Measurements from ENCODE around the gene TMEM97.
"Not testable (repeated sequence)": the region's sequence is repeated elsewhere in the genome, so short reads cannot be mapped to it uniquely, and the experiment has no call there.

TMEM97 gene

DNA sequence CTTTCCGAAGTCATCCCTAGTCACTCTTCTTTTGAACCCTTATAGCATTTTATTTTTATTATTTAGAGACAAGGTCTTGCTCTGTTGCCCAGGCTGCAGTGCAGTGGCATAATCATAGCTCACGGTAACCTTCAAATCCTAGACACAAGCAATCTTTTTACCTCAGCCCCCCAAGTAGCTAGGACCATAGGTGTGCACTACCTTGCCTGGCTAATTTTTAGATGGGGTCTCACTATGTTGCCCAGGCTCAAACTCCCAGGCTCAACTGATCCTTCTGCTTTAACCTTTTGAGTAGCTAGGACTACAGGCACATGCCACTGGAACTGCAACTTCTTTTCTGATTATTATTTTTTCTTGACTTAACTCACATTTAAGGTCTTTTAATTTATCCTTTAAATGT lies 33.0 kb upstream of the TMEM97 start:
- Histone ChIP-seq H3K27me3 (ENCODE audit: control insufficient read depth, insufficient read depth, low read length) (no peaks in the 10 kb centered on the region), H3K27ac (ENCODE audit: low read depth, low read length) (no peak overlapping the region), H3K9ac (ENCODE audit: low read depth, low read length) (no peak overlapping the region), H3K4me3 (ENCODE audit: low read depth, low read length) (no peak overlapping the region), H3K4me1 (ENCODE audit: control insufficient read depth, insufficient read depth, low read length) (peaks cover 7% of the 10 kb centered on the region; the same call in 1 of the 2 replicates), H3K9me3 (ENCODE audit: control insufficient read depth, insufficient read depth, low read length) (no peaks in the 10 kb centered on the region), H3K36me3 (ENCODE audit: control insufficient read depth, insufficient read depth, low read length) (no peaks in the 10 kb centered on the region)

GRCh38 chr17:28290703-28291102 lies 28.3 kb upstream of the TMEM97 start:
- Histone ChIP-seq H3K4me3 (ENCODE audit: low read depth, low read length) (no peak overlapping the region), H3K9ac (ENCODE audit: low read depth, low read length) (no peak overlapping the region), H3K9me3 (ENCODE audit: control insufficient read depth, insufficient read depth, low read length) (no peaks in the 10 kb centered on the region), H3K27ac (ENCODE audit: low read depth, low read length) (no peak overlapping the region), H3K27me3 (ENCODE audit: control insufficient read depth, insufficient read depth, low read length) (no peaks in the 10 kb centered on the region), H3K36me3 (ENCODE audit: control insufficient read depth, insufficient read depth, low read length) (no peaks in the 10 kb centered on the region), H3K4me1 (ENCODE audit: control insufficient read depth, insufficient read depth, low read length) (no peaks in the 10 kb centered on the region)

DNA sequence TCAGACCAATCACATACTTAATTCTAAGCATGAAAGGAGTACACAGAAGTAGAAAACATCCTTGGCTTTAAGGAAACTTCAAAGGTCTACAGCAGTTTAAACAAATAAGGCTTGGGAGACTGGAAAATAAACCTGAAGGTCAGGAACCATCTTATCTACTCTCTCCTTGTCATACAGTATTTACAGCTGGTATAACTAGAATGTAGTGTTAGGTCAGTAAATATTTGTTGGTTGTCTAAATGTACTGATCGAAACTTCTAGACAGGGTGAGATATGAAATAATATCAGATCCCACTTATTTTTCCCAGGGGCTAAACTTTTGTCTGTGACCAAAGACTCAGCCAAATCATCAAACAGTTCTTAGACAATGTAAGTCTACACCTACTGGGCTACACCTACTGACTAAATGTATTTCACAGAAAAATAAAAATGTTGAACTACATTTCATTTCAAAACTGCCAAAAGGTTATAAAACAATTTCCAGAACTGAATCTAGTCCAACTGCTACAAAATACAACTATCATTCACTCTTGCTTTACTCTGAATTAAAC lies 27.1 kb upstream of the TMEM97 start:
- Histone ChIP-seq H3K4me3 (ENCODE audit: low read depth, low read length) (no peak overlapping the region), H3K27ac (ENCODE audit: low read depth, low read length) (no peak overlapping the region), H3K9me3 (ENCODE audit: control insufficient read depth, insufficient read depth, low read length) (no peaks in the 10 kb centered on the region), H3K27me3 (ENCODE audit: control insufficient read depth, insufficient read depth, low read length) (no peaks in the 10 kb centered on the region), H3K9ac (ENCODE audit: low read depth, low read length) (no peak overlapping the region), H3K36me3 (ENCODE audit: control insufficient read depth, insufficient read depth, low read length) (no peaks in the 10 kb centered on the region), H3K4me1 (ENCODE audit: control insufficient read depth, insufficient read depth, low read length) (no peaks in the 10 kb centered on the region)

- H3K9ac ChIP-seq (ENCODE audit: low read depth, low read length); H3K9me3 ChIP-seq (ENCODE audit: control insufficient read depth, insufficient read depth, low read length); H3K4me3 ChIP-seq (ENCODE audit: low read depth, low read length); H3K4me1 ChIP-seq (ENCODE audit: control insufficient read depth, insufficient read depth, low read length); H3K27ac ChIP-seq (ENCODE audit: low read depth, low read length); H3K27me3 ChIP-seq (ENCODE audit: control insufficient read depth, insufficient read depth, low read length); H3K36me3 ChIP-seq (ENCODE audit: control insufficient read depth, insufficient read depth, low read length): not testable (repeated sequence)
Measured at GRCh38 chr17:28292878-28293277, 26.1 kb upstream of the TMEM97 start.

- Histone ChIP-seq H3K27ac (ENCODE audit: low read depth, low read length) (no peak overlapping the region), H3K4me3 (ENCODE audit: low read depth, low read length) (no peak overlapping the region), H3K4me1 (ENCODE audit: control insufficient read depth, insufficient read depth, low read length) (no peaks in the 10 kb centered on the region), H3K9ac (ENCODE audit: low read depth, low read length) (no peak overlapping the region), H3K9me3 (ENCODE audit: control insufficient read depth, insufficient read depth, low read length) (no peaks in the 10 kb centered on the region), H3K36me3 (ENCODE audit: control insufficient read depth, insufficient read depth, low read length) (no peaks in the 10 kb centered on the region), H3K27me3 (ENCODE audit: control insufficient read depth, insufficient read depth, low read length) (no peaks in the 10 kb centered on the region)
Measured at GRCh38 chr17:28293994-28294393, 25.0 kb upstream of the TMEM97 start.

DNA sequence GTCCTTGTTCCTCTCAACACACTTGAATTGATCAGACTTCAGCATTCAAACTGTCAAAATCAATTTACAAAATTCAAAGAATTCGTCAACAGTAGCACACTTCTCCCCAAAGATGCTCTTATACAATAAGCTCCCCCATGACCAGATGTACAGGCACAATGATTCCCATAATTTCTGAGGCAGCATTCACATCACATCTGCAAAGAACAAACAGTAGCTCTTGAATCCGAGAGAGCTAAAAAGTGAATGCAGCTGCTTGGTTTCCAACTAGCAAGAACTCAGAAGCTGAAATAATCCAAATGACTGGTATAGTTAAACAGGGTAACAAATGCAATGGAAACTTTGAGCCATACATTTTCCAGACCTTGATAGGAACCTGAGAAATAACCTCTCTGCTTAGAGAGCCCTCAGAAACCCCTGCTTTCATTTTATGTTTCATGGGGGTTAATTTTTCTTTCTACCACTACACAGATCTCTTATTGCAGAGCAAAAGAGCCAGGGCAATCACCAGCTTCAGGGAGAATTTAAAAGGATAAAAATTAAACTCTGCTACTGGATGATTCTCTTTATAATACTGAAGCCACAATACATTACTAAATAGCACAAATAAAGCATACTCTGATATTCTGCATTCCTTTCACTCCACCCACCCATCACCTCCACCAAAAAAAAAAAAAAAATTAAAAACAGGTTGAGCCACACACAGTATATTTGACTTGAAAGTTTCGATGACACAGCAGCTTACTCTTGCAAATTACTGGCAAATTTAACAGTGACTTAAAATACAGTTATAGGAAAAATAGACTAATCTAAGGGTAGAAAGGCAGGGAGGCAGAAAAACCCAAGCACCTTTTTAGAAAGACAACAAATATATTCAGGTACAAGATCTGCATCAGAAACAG lies 23.1 kb upstream of the TMEM97 start:
- Histone ChIP-seq H3K36me3 (ENCODE audit: control insufficient read depth, insufficient read depth, low read length) (no peaks in the 10 kb centered on the region), H3K4me3 (ENCODE audit: low read depth, low read length) (no peak overlapping the region), H3K4me1 (ENCODE audit: control insufficient read depth, insufficient read depth, low read length) (no peaks in the 10 kb centered on the region), H3K27ac (ENCODE audit: low read depth, low read length) (no peak overlapping the region), H3K9me3 (ENCODE audit: control insufficient read depth, insufficient read depth, low read length) (no peaks in the 10 kb centered on the region), H3K9ac (ENCODE audit: low read depth, low read length) (no peak overlapping the region), H3K27me3 (ENCODE audit: control insufficient read depth, insufficient read depth, low read length) (no peaks in the 10 kb centered on the region)

GRCh38 chr17:28298449-28298848 lies 20.6 kb upstream of the TMEM97 start:
- H3K27ac ChIP-seq (ENCODE audit: low read depth, low read length) = no peak overlapping the region
- H3K9ac ChIP-seq (ENCODE audit: low read depth, low read length) = no peak overlapping the region
- H3K9me3 ChIP-seq (ENCODE audit: control insufficient read depth, insufficient read depth, low read length) = no peaks in the 10 kb centered on the region
- H3K4me3 ChIP-seq (ENCODE audit: low read depth, low read length) = no peak overlapping the region
- H3K27me3 ChIP-seq (ENCODE audit: control insufficient read depth, insufficient read depth, low read length) = no peaks in the 10 kb centered on the region
- no peaks in the 10 kb centered on the region for H3K36me3 ChIP-seq (ENCODE audit: control insufficient read depth, insufficient read depth, low read length)
- no peaks in the 10 kb centered on the region for H3K4me1 ChIP-seq (ENCODE audit: control insufficient read depth, insufficient read depth, low read length)

- no peaks in the 10 kb centered on the region for H3K36me3 ChIP-seq (ENCODE audit: control insufficient read depth, insufficient read depth, low read length)
- no peak overlapping the region for H3K27ac ChIP-seq (ENCODE audit: low read depth, low read length)
- H3K9me3 ChIP-seq (ENCODE audit: control insufficient read depth, insufficient read depth, low read length) = no peaks in the 10 kb centered on the region
- H3K4me1 ChIP-seq (ENCODE audit: control insufficient read depth, insufficient read depth, low read length) = no peaks in the 10 kb centered on the region
- no peaks in the 10 kb centered on the region for H3K27me3 ChIP-seq (ENCODE audit: control insufficient read depth, insufficient read depth, low read length)
- H3K4me3 ChIP-seq (ENCODE audit: low read depth, low read length) = no peak overlapping the region
- no peak overlapping the region for H3K9ac ChIP-seq (ENCODE audit: low read depth, low read length)
Measured at GRCh38 chr17:28306954-28307401, 12.0 kb upstream of the TMEM97 start.

DNA sequence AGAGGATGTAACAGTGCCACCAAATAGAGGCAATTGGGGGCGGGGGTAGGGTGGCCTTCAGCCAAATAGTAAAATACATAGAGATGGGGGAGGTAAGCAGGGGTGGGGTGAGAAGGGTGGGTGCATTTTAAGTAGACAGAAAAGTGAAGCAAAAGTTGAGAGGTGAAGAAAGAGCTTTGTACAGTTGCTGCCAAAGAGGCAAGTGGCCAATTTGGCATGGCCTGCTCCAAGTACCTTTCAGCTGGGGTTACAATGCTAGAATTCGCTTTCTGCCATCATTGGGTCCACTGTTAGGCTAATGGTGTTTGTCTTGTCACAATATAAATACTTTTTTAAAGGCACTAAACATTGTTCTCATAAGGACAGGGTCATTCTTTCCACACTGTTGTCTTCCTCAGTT lies 5.2 kb upstream of the TMEM97 start:
- H3K4me1 ChIP-seq (ENCODE audit: control insufficient read depth, insufficient read depth, low read length) = peaks cover 14% of the 10 kb centered on the region
- H3K27ac ChIP-seq (ENCODE audit: low read depth, low read length) = no peak overlapping the region
- H3K9ac ChIP-seq (ENCODE audit: low read depth, low read length) = no peak overlapping the region
- no peaks in the 10 kb centered on the region for H3K27me3 ChIP-seq (ENCODE audit: control insufficient read depth, insufficient read depth, low read length)
- H3K36me3 ChIP-seq (ENCODE audit: control insufficient read depth, insufficient read depth, low read length) = no peaks in the 10 kb centered on the region
- H3K4me3 ChIP-seq (ENCODE audit: low read depth, low read length) = no peak overlapping the region
- no peaks in the 10 kb centered on the region for H3K9me3 ChIP-seq (ENCODE audit: control insufficient read depth, insufficient read depth, low read length)

GRCh38 chr17:28315846-28316705 lies 2.9 kb upstream of the TMEM97 start:
- Histone ChIP-seq H3K4me1 (ENCODE audit: control insufficient read depth, insufficient read depth, low read length) (peaks cover 23% of the 10 kb centered on the region), H3K4me3 (ENCODE audit: low read depth, low read length) (no peak overlapping the region), H3K36me3 (ENCODE audit: control insufficient read depth, insufficient read depth, low read length) (peaks cover 10% of the 10 kb centered on the region), H3K27me3 (ENCODE audit: control insufficient read depth, insufficient read depth, low read length) (no peaks in the 10 kb centered on the region), H3K27ac (ENCODE audit: low read depth, low read length) (no peak overlapping the region), H3K9ac (ENCODE audit: low read depth, low read length) (no peak overlapping the region), H3K9me3 (ENCODE audit: control insufficient read depth, insufficient read depth, low read length) (no peaks in the 10 kb centered on the region)

Measured in HUES48 (cell line).